T-helper 2 cell treated with Interferon-gamma antibody and Interleukin-4, amounts not matched to agents 100 ng/mL and 5 ng/mL, for 36 hours (primary cell): ENCODE measurements around the gene GNMT. TPM values are rescaled to one million over a fixed set of nuclear protein-coding genes. Genes with fewer than 3 reads are reported as not detected.

Experiments
- intact Hi-C: fragments of 100-400 bp; cut with micrococcal nuclease; formaldehyde crosslinking; loops from one replicate; pipeline ENCODE4 v1.15.1; 2023
- total RNA-seq: library from RNA; stranded (reverse); gene quantifications from 2 replicates; pipeline ENCODE4 v1.2.3, GENCODE V29; 2022

GNMT gene
- total RNA-seq, 1 donor from 2014 or later, result 1.00 TPM

DNA sequence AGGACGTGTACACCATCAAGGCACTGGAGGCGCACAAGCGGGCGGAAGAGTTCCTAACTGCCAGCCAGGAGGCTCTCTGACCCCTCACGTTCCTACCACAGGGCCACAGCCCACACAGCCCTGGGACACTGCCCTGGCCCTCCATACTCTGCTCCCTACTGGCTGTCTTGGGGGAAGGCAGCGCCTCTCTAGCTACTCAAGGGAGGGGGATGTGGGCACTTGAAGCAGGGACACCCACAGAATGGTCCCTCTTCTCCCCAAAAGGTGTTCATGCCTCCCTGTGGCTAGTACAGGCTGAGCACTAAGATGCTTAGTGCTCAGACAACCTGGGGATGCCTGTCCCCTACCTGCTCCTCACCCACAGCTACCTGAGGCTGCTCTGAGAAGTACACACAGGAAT, 50.7 kb downstream of the GNMT start:
- intact Hi-C loops, result loop anchor here (5.0 kb wide), 2 partner anchors 114 to 506 kb away; partner anchors contain the start of genes POLR1C and YIPF3

DNA sequence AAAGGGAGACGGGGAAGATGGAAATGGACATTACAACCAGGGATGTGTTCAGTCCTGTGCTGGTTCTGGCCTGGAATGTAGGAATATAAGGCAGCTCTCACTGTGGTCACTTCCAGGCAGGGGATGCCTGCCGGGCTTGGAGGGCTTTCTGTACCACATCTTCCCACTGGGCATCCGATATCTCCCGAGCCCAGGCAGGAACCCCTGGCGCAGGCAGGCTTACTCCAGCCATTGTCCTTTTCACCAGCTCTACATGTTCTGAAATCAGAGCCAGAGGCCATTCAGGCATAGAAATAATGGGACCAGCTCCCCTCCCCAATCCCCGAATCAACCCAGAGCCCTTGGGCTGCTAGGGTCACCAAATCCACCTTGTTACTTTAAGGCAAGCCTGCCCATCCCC, 51.8 kb downstream of the GNMT start:
- intact Hi-C loops, result loop anchor here (5.0 kb wide), 2 partner anchors 115 to 505 kb away; partner anchors contain the start of genes POLR1C and YIPF3

DNA sequence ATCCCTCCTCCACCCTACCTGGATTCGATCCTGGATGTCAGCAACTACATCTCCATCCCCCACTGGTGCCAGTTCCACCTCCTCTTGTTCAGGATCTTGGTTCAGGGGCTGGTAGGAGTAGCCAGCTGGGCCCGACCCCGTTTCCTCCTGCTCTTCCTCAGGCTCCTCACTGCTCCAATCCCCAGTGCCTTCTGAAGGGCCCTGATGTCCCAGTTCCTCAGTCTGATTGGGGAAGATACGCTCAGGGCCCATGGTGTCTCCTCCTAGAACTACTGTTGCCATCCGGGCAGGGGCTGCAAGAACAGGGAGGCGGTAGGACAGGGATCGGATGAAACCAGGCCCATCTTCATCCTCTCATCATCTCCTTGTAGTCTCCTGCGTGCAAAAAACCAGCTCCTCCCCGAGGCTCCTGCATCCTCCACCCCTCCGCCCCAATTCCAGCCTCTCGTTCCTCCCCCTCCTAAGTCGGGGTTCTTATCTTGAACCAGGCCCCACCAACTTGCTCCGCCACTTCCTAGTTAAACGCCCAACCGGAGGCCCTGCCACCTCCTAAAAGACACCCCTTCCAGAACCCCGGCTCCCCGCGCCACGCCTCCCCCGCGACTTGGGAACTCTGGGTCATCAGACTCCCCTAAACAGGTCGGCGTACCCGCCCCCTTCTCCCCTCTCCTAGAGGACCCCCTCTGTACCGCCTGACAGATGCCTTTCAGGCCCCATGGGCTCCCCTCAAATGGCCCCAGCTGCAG, 52.7 kb downstream of the GNMT start:
- intact Hi-C loops, result loop anchor here (1.0 to 5.0 kb wide), 4 partner anchors 34 to 504 kb away; partner anchors contain the start of genes PEX6, POLR1C, TBCC and YIPF3

Other genes starting within 250 kb of the GNMT start
- gene PRPH2, start 238.2 kb upstream of the GNMT start, total RNA-seq, result not detected in 2 replicates
- gene TBCC, start 214.7 kb upstream of the GNMT start, total RNA-seq, result 28.7 and 29.0 TPM in 2 replicates
- 21.8 and 22.3 TPM in 2 replicates for gene BICRAL, start 178.7 kb upstream of the GNMT start, total RNA-seq
- gene RPL7L1, start 81.1 kb upstream of the GNMT start, total RNA-seq, result 91.0 and 94.7 TPM in 2 replicates
- not detected in 2 replicates for gene PTCRA, start 44.7 kb upstream of the GNMT start, total RNA-seq
- gene CNPY3, start 31.3 kb upstream of the GNMT start, total RNA-seq, result 54.1 and 55.3 TPM in 2 replicates
- gene PEX6, start 18.4 kb downstream of the GNMT start, total RNA-seq, result 27.1 and 28.5 TPM in 2 replicates
- gene PPP2R5D, start 23.8 kb downstream of the GNMT start, total RNA-seq, result 52.6 and 56.1 TPM in 2 replicates
- 63.6 and 65.6 TPM in 2 replicates for gene MEA1, start 53.2 kb downstream of the GNMT start, total RNA-seq
- gene KLHDC3, start 53.5 kb downstream of the GNMT start, total RNA-seq, result 65.4 and 67.1 TPM in 2 replicates
- gene RRP36, start 60.9 kb downstream of the GNMT start, total RNA-seq, result 70.7 and 74.8 TPM in 2 replicates
- 10.6 and 12.0 TPM in 2 replicates for gene CUL7, start 93.1 kb downstream of the GNMT start, total RNA-seq
- gene MRPL2, start 98.7 kb downstream of the GNMT start, total RNA-seq, result 47.9 and 50.2 TPM in 2 replicates
- gene KLC4, start 98.9 kb downstream of the GNMT start, total RNA-seq, result 10.1 and 11.4 TPM in 2 replicates
- 1.9 TPM in 2 replicates for gene PTK7, start 115.6 kb downstream of the GNMT start, total RNA-seq
- 46.5 and 46.8 TPM in 2 replicates for gene SRF, start 210.5 kb downstream of the GNMT start, total RNA-seq
- gene CUL9, start 221.4 kb downstream of the GNMT start, total RNA-seq, result 42.9 and 45.5 TPM in 2 replicates